ENCODE data around the gene GPR152.
A peak's percentile ranks its signal among the peaks of the same experiment; 100 is the strongest.
"Not testable (repeated sequence)": the region's sequence is repeated elsewhere in the genome, so short reads cannot be mapped to it uniquely, and the experiment has no call there.

The GPR152 gene

GRCh38 chr11:67466962-67467771 lies 14.6 kb upstream of the GPR152 start:
- no peak for DNase-seq

GRCh38 chr11:67466367-67466766 lies 13.8 kb upstream of the GPR152 start:
- DNase-seq = peak in 6 of 58 donors; percentile 16 to 56 (median 32)

- not testable (repeated sequence) for DNase-seq
Observed at GRCh38 chr11:67465530-67465929, 13.0 kb upstream of the GPR152 start.

GRCh38 chr11:67465189-67465510 lies 12.6 kb upstream of the GPR152 start:
- DNase-seq = no peak

GRCh38 chr11:67464411-67465188 lies 12.1 kb upstream of the GPR152 start:
- DNase-seq = peak in 53 of 58 donors; percentile 16 to 86 (median 62)

- DNase-seq = peak in 8 of 58 donors; percentile 12 to 72 (median 56)
Observed at GRCh38 chr11:67463680-67464410, 11.3 kb upstream of the GPR152 start.

- DNase-seq = no peak
Observed at GRCh38 chr11:67463186-67463585, 10.7 kb upstream of the GPR152 start.

- DNase-seq = no peak
Observed at GRCh38 chr11:67458266-67458665, 5.7 kb upstream of the GPR152 start.

GRCh38 chr11:67457453-67457852 lies 4.9 kb upstream of the GPR152 start:
- DNase-seq = no peak

- no peak for DNase-seq
Observed at GRCh38 chr11:67456068-67456705, 3.7 kb upstream of the GPR152 start.

GRCh38 chr11:67455054-67455453 lies 2.5 kb upstream of the GPR152 start, which contains the start of gene CABP4:
Gene CABP4, plus strand, starts transcription at chr11:67455354. Its CDS starts 70 bp downstream, at chr11:67455424.
- DNase-seq = no peak

- DNase-seq = no peak
Observed at GRCh38 chr11:67453816-67454732, 1.5 kb upstream of the GPR152 start.

- DNase-seq = no peak
Observed at GRCh38 chr11:67451658-67451976, 912 bp downstream of the GPR152 start.

- no peak for DNase-seq
Observed at GRCh38 chr11:67450796-67451657, 1.5 kb downstream of the GPR152 start.

GRCh38 chr11:67449116-67449844 lies 3.2 kb downstream of the GPR152 start:
- DNase-seq = no peak

- no peak for DNase-seq
Observed at GRCh38 chr11:67448220-67448609, 4.3 kb downstream of the GPR152 start.

- no peak for DNase-seq
Observed at GRCh38 chr11:67445515-67445914, 7.0 kb downstream of the GPR152 start.

All from anterior cingulate cortex (tissue), 58 donors.